Nephron progenitor cell (in vitro differentiated cells): ENCODE data around the gene FRMD7.
A peak's percentile ranks its signal among the peaks of the same experiment; 100 is the strongest.

Experiments used
- DNase-seq: peaks from one replicate; pipeline ENCODE4 v3.0.0; 2021
- H3K27ac Mint-ChIP-seq: 2 replicates; pipeline ENCODE4 v1.8.0; 2021; ENCODE audit warnings: mild to moderate bottlenecking, moderate library complexity, mixed read lengths
- H3K27me3 Mint-ChIP-seq: 2 replicates; pipeline ENCODE4 v1.8.0; 2021; ENCODE audit warnings: mild to moderate bottlenecking, low read depth, mixed read lengths; ENCODE audit not compliant: poor library complexity
- H3K36me3 Mint-ChIP-seq: 2 replicates; pipeline ENCODE4 v1.8.0; 2021; ENCODE audit warnings: low read depth, mixed read lengths
- H3K4me1 Mint-ChIP-seq: 2 replicates; pipeline ENCODE4 v1.8.0; 2021; ENCODE audit warnings: mixed read lengths
- H3K4me3 Mint-ChIP-seq: 2 replicates; pipeline ENCODE4 v1.8.0; 2021; ENCODE audit warnings: mild to moderate bottlenecking, moderate library complexity, mixed read lengths
- H3K9me3 Mint-ChIP-seq: 2 replicates; pipeline ENCODE4 v1.8.0; 2021; ENCODE audit warnings: mild to moderate bottlenecking, moderate library complexity, mixed read lengths
- CTCF ChIP-seq: fragments of 200-600 bp; sonication (generic); IDR thresholded peaks from 2 replicates; pipeline ENCODE4 v1.5.0; 2021; ENCODE audit warnings: antibody characterized with exemption

FRMD7 gene

GRCh38 chrX:132092439-132093065 is 35.3 kb downstream of the FRMD7 start:
- no peaks in the 10 kb centered on the region for H3K9me3 Mint-ChIP-seq
- H3K36me3 Mint-ChIP-seq = no peaks in the 10 kb centered on the region
- H3K27me3 Mint-ChIP-seq = peaks cover 10% of the 10 kb centered on the region
- H3K4me1 Mint-ChIP-seq = no peaks in the 10 kb centered on the region
- TF ChIP-seq CTCF = peak; percentile 96
- DNase-seq = peak; percentile 73
- no peak overlapping the region for H3K4me3 Mint-ChIP-seq
- H3K27ac Mint-ChIP-seq = no peak overlapping the region

GRCh38 chrX:132090403-132091159 is 37.2 kb downstream of the FRMD7 start:
- Mint-ChIP-seq H3K36me3 (no peaks in the 10 kb centered on the region), H3K9me3 (no peaks in the 10 kb centered on the region), H3K4me3 (no peak overlapping the region), H3K27ac (no peak overlapping the region), H3K4me1 (no peaks in the 10 kb centered on the region), H3K27me3 (peaks cover 13% of the 10 kb centered on the region)
- DNase-seq = no peak
- no peak for TF ChIP-seq CTCF

- TF ChIP-seq CTCF = no peak
- Mint-ChIP-seq H3K27me3 (peaks cover 19% of the 10 kb centered on the region), H3K9me3 (no peaks in the 10 kb centered on the region), H3K27ac (no peak overlapping the region), H3K4me1 (no peaks in the 10 kb centered on the region), H3K36me3 (no peaks in the 10 kb centered on the region), H3K4me3 (no peak overlapping the region)
- no peak for DNase-seq
Observed at GRCh38 chrX:132088864-132089263, 39.0 kb downstream of the FRMD7 start.

- peaks cover 23% of the 10 kb centered on the region for H3K27me3 Mint-ChIP-seq
- no peak for DNase-seq
- no peaks in the 10 kb centered on the region for H3K4me1 Mint-ChIP-seq
- H3K36me3 Mint-ChIP-seq = no peaks in the 10 kb centered on the region
- H3K27ac Mint-ChIP-seq = no peak overlapping the region
- no peak for TF ChIP-seq CTCF
- H3K9me3 Mint-ChIP-seq = no peaks in the 10 kb centered on the region
- no peak overlapping the region for H3K4me3 Mint-ChIP-seq
Observed at GRCh38 chrX:132086672-132087071, 41.1 kb downstream of the FRMD7 start.

GRCh38 chrX:132085786-132086185 is 42.0 kb downstream of the FRMD7 start:
- Mint-ChIP-seq H3K27me3 (peaks cover 23% of the 10 kb centered on the region), H3K4me3 (no peak overlapping the region)
- TF ChIP-seq CTCF = no peak

GRCh38 chrX:132077912-132078311 is 49.9 kb downstream of the FRMD7 start:
- Mint-ChIP-seq H3K9me3 (no peaks in the 10 kb centered on the region), H3K27ac (no peak overlapping the region)

More at GRCh38 chrX:132085786-132086185, 42.0 kb downstream of the FRMD7 start:
- no peaks in the 10 kb centered on the region for H3K36me3 Mint-ChIP-seq
- no peak overlapping the region for H3K27ac Mint-ChIP-seq
- H3K9me3 Mint-ChIP-seq = no peaks in the 10 kb centered on the region
- no peaks in the 10 kb centered on the region for H3K4me1 Mint-ChIP-seq
- no peak for DNase-seq

More at GRCh38 chrX:132077912-132078311, 49.9 kb downstream of the FRMD7 start:
- DNase-seq = no peak
- no peak overlapping the region for H3K4me3 Mint-ChIP-seq
- peaks cover 4% of the 10 kb centered on the region for H3K27me3 Mint-ChIP-seq
- H3K36me3 Mint-ChIP-seq = peaks cover 24% of the 10 kb centered on the region
- H3K4me1 Mint-ChIP-seq = no peaks in the 10 kb centered on the region
- TF ChIP-seq CTCF = no peak
